Fibroblast of mammary gland (primary cell): ENCODE measurements around the gene ITPKB.

Experiments used
- DNase-seq: peaks from one replicate; pipeline ENCODE4 v3.0.0-alpha.2; 2010; ENCODE audit warnings: low read depth
- H3K4me3 ChIP-seq: 2 replicates; pipeline ENCODE4 v1.5.1; 2011; ENCODE audit warnings: low read depth, mild to moderate bottlenecking, low read length, moderate library complexity; ENCODE audit not compliant: control insufficient read depth
- TF ChIP-seq, protein P1 (sequence below): conservative IDR thresholded peaks from 2 replicates; pipeline ENCODE4 v1.5.1; 2011; ENCODE audit warnings: low read depth, low read length, inconsistent platforms; ENCODE audit not compliant: control insufficient read depth, insufficient read depth

ITPKB gene

GRCh38 chr1:226732856-226733291 is 6.2 kb downstream of the ITPKB start:
- H3K4me3 ChIP-seq: no peak overlapping the region
- TF ChIP-seq, protein P1, sequence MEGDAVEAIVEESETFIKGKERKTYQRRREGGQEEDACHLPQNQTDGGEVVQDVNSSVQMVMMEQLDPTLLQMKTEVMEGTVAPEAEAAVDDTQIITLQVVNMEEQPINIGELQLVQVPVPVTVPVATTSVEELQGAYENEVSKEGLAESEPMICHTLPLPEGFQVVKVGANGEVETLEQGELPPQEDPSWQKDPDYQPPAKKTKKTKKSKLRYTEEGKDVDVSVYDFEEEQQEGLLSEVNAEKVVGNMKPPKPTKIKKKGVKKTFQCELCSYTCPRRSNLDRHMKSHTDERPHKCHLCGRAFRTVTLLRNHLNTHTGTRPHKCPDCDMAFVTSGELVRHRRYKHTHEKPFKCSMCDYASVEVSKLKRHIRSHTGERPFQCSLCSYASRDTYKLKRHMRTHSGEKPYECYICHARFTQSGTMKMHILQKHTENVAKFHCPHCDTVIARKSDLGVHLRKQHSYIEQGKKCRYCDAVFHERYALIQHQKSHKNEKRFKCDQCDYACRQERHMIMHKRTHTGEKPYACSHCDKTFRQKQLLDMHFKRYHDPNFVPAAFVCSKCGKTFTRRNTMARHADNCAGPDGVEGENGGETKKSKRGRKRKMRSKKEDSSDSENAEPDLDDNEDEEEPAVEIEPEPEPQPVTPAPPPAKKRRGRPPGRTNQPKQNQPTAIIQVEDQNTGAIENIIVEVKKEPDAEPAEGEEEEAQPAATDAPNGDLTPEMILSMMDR: no peak
- no peak for DNase-seq

- TF ChIP-seq, protein P1: no peak
- no peak for DNase-seq
- H3K4me3 ChIP-seq: no peak overlapping the region
Observed at GRCh38 chr1:226731257-226731893, 7.7 kb downstream of the ITPKB start.

DNA sequence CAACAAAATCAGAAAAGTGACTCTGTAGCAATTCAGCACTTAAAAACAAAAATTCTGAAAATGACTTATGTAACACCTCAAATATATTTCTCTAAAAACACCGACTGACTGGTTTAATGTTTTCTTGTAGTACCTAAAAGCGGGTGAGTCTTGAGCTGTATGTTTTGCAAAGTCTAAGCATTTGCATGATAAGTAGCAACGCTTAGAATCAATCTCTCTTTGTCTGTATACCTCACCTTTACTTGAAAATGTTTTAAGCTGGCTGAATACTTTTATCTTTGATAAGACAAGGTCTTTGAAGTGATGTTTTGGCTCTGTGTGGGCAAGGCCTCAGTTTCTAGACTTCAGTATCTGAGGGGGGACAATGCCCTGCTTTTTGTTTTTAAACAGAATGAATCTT is 8.2 kb downstream of the ITPKB start:
- H3K4me3 ChIP-seq: no peak overlapping the region
- TF ChIP-seq, protein P1: no peak
- no peak for DNase-seq

- TF ChIP-seq, protein P1: no peak
- H3K4me3 ChIP-seq: no peak overlapping the region
- no peak for DNase-seq
Observed at GRCh38 chr1:226730071-226730470, 9.0 kb downstream of the ITPKB start.

- TF ChIP-seq, protein P1: no peak
- no peak for DNase-seq
- no peak overlapping the region for H3K4me3 ChIP-seq
Observed at GRCh38 chr1:226728448-226728847, 10.6 kb downstream of the ITPKB start.

GRCh38 chr1:226725897-226726267 is 13.2 kb downstream of the ITPKB start:
- no peak overlapping the region for H3K4me3 ChIP-seq
- TF ChIP-seq, protein P1: no peak
- DNase-seq: no peak
